Measurements from ENCODE around the gene RNFT2.

RNFT2 gene

GRCh38 chr12:116737774-116738657 lies at the start of gene RNFT2, which contains the start of gene SPRING1:
RNFT2 (plus strand) TSS chr12:116738315; CDS start chr12:116740498, 2,183 bp downstream.
SPRING1 (minus strand) TSS chr12:116738069; CDS start chr12:116737900, 169 bp downstream.
- peak; percentile 100 for DNase-seq

- no peak for DNase-seq
These were observed 48.6 kb upstream of the RNFT2 start for GRCh38 chr12:116689521-116689920.

- DNase-seq, result no peak
These were observed 48.0 kb upstream of the RNFT2 start for GRCh38 chr12:116689979-116690744.

GRCh38 chr12:116691205-116691604 lies 46.9 kb upstream of the RNFT2 start:
- DNase-seq, result no peak

- DNase-seq, result no peak
These were observed 46.5 kb upstream of the RNFT2 start for GRCh38 chr12:116691636-116692035.

- no peak for DNase-seq
These were observed 45.5 kb upstream of the RNFT2 start for GRCh38 chr12:116692605-116693004.

GRCh38 chr12:116693286-116694227 lies 44.6 kb upstream of the RNFT2 start:
- DNase-seq, result no peak

GRCh38 chr12:116694653-116695463 lies 43.3 kb upstream of the RNFT2 start:
- no peak for DNase-seq

GRCh38 chr12:116695464-116695725 lies 42.7 kb upstream of the RNFT2 start:
- DNase-seq, result no peak

GRCh38 chr12:116697305-116697704 lies 40.8 kb upstream of the RNFT2 start:
- no peak for DNase-seq

GRCh38 chr12:116697716-116698115 lies 40.4 kb upstream of the RNFT2 start:
- DNase-seq, result no peak

GRCh38 chr12:116698116-116698515 lies 40.0 kb upstream of the RNFT2 start:
- DNase-seq, result no peak

GRCh38 chr12:116698554-116699075 lies 39.5 kb upstream of the RNFT2 start:
- DNase-seq, result no peak

- no peak for DNase-seq
These were observed 38.0 kb upstream of the RNFT2 start for GRCh38 chr12:116700066-116700465.

- no peak for DNase-seq
These were observed 36.7 kb upstream of the RNFT2 start for GRCh38 chr12:116701432-116701831.

- DNase-seq, result peak; percentile 69
These were observed 34.8 kb upstream of the RNFT2 start for GRCh38 chr12:116703214-116703795.

GRCh38 chr12:116707751-116708150 lies 30.4 kb upstream of the RNFT2 start:
- no peak for DNase-seq

GRCh38 chr12:116708826-116709756 lies 29.0 kb upstream of the RNFT2 start:
- peak; percentile 51 for DNase-seq

- DNase-seq, result no peak
These were observed 28.3 kb upstream of the RNFT2 start for GRCh38 chr12:116709768-116710167.

Measured in activated CD4-positive, alpha-beta T cell treated with anti-CD3 and anti-CD28 coated beads, Interleukin-2, amount 50 U/mL, for 16 hours (primary cell).